ENCODE data around the gene TMEM89. TPM values are rescaled to one million over a fixed set of nuclear protein-coding genes. Genes with fewer than 3 reads are reported as not detected.

The TMEM89 gene
- polyA plus RNA-seq, 3 donors, result 0.21 TPM; not detected in 2

DNA sequence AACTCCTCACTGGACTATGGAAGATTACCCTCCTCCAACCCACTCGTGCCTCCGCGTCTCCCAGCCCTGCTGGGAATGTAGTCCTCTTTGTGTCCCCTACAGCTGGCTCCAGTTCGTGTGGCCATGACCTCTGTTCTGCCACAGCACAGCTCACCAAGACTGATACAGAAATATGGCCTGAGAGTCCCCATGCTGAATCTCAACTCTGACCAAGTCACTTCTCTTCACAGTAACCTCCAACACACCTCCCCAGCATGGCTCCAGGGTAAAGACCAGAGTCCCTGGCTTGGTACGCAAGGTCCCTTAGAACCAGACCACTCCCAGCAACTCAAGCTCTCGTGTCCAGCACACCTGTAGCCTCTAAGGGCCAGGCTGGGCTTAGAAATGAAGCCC lies 24.2 kb downstream of the TMEM89 start:
- DNase-seq, result no peak
- Mint-ChIP-seq H3K4me3 (no peak overlapping the region), H3K27me3 (ENCODE audit: low read depth in 3 of 3) (peaks cover 37 to 40% (median 38%) of the 10 kb centered on the region in 3 donors), H3K9me3 (peaks cover 0 to 6% (median 0%) of the 10 kb centered on the region in 7 donors), H3K4me1 (peaks cover 12% of the 10 kb centered on the region), H3K27ac (peak overlapping the region in 4 of 7 donors; percentile 43 to 77 (median 59)), H3K36me3 (peaks cover 55 to 57% of the 10 kb centered on the region in 2 donors)
- no peak overlapping the region for H3K27ac ChIP-seq (ENCODE audit: low read depth in 1 of 2, low read length in 2 of 2)
- peaks cover 6 to 30% of the 10 kb centered on the region in 2 donors for H3K27me3 ChIP-seq (ENCODE audit: control insufficient read depth in 2 of 2, insufficient read depth in 2 of 2, low read length in 2 of 2)
- intact Hi-C loops (cut with micrococcal nuclease), result no loop called here
- no peaks in the 10 kb centered on the region for H3K79me2 ChIP-seq (ENCODE audit: insufficient read depth, low read length)
- peaks cover 6 to 14% of the 10 kb centered on the region in 2 donors for H3K4me1 ChIP-seq (ENCODE audit: control insufficient read depth in 1 of 2, insufficient read depth in 2 of 2, low read length in 2 of 2)
- TF ChIP-seq, protein P1, sequence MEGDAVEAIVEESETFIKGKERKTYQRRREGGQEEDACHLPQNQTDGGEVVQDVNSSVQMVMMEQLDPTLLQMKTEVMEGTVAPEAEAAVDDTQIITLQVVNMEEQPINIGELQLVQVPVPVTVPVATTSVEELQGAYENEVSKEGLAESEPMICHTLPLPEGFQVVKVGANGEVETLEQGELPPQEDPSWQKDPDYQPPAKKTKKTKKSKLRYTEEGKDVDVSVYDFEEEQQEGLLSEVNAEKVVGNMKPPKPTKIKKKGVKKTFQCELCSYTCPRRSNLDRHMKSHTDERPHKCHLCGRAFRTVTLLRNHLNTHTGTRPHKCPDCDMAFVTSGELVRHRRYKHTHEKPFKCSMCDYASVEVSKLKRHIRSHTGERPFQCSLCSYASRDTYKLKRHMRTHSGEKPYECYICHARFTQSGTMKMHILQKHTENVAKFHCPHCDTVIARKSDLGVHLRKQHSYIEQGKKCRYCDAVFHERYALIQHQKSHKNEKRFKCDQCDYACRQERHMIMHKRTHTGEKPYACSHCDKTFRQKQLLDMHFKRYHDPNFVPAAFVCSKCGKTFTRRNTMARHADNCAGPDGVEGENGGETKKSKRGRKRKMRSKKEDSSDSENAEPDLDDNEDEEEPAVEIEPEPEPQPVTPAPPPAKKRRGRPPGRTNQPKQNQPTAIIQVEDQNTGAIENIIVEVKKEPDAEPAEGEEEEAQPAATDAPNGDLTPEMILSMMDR (IDR thresholded peaks at IDR 0.05), result no peak
- H3K36me3 ChIP-seq (replicated peaks in 1 of 2; ENCODE audit: control insufficient read depth in 1 of 2, insufficient read depth in 2 of 2, low read length in 2 of 2), result peaks cover 47 to 53% of the 10 kb centered on the region in 2 donors
- H3K9me3 ChIP-seq (replicated peaks in 1 of 2; ENCODE audit: control insufficient read depth in 1 of 2, insufficient read depth in 1 of 2, low read length in 2 of 2), result no peaks in the 10 kb centered on the region
- peaks cover 40% of the 10 kb centered on the region for H4K20me1 ChIP-seq (ENCODE audit: insufficient read depth, low read length)
- no peak overlapping the region for H2AFZ ChIP-seq (ENCODE audit: insufficient read depth, low read depth, low read length, poor library complexity, severe bottlenecking)
- no peak overlapping the region for H3K4me2 ChIP-seq (replicated peaks; ENCODE audit: extremely low read depth, low read length, poor library complexity, severe bottlenecking)
- H3K4me3 ChIP-seq (replicated peaks in 1 of 3; ENCODE audit: low read depth in 2 of 3, low read length in 3 of 3), result no peak overlapping the region
- no peak overlapping the region for H3K9ac ChIP-seq (ENCODE audit: insufficient read depth, low read length, poor library complexity, severe bottlenecking)
- 91% methylated on average over 6 of the region's 6 CpGs for WGBS (ENCODE audit: insufficient coverage)

DNA sequence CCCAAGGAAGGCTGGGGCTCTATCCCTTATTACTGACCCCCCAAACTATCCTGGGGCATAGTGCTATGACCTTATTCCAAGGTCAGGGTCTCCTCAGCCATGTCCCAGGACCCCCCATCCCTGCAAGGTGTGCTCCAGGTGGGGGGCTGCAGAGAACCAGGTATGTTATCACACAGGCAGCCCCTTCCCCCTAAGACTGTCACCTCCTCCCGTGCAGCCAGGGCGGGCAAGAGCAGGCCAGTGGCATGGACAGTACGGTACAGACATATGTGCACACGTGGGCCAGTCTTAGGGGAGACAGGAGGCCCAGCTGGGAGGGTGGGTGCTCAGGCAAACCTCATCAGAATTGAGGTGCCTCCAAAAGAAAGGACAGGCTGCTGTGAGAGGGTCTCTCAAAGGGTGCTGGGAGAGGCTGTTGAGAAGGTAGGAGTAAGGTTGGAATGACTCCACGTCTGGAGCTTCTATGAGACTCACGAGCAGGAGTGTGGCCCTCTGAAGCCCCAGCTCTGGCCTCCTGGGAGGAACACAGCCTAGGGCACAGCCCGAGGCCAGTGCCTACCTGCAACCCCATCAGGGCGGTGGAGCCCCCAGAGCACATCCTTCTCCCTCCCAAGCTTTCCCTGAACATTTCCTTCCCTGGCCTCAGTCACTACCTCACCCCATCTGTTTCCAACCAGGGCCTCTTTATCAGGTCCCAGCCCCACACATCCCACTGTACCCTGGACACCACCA lies 24.7 kb downstream of the TMEM89 start:
- Histone ChIP-seq H3K79me2 (ENCODE audit: insufficient read depth, low read length) (no peaks in the 10 kb centered on the region), H3K4me2 (replicated peaks; ENCODE audit: extremely low read depth, low read length, poor library complexity, severe bottlenecking) (no peak overlapping the region), H3K4me1 (ENCODE audit: control insufficient read depth in 1 of 2, insufficient read depth in 2 of 2, low read length in 2 of 2) (peaks cover 6 to 14% of the 10 kb centered on the region in 2 donors), H3K27ac (ENCODE audit: low read depth in 1 of 2, low read length in 2 of 2) (no peak overlapping the region), H3K4me3 (replicated peaks in 1 of 3; ENCODE audit: low read depth in 2 of 3, low read length in 3 of 3) (no peak overlapping the region), H3K27me3 (ENCODE audit: control insufficient read depth in 2 of 2, insufficient read depth in 2 of 2, low read length in 2 of 2) (peaks cover 6 to 30% of the 10 kb centered on the region in 2 donors), H3K9me3 (replicated peaks in 1 of 2; ENCODE audit: control insufficient read depth in 1 of 2, insufficient read depth in 1 of 2, low read length in 2 of 2) (no peaks in the 10 kb centered on the region), H3K9ac (ENCODE audit: insufficient read depth, low read length, poor library complexity, severe bottlenecking) (no peak overlapping the region), H4K20me1 (ENCODE audit: insufficient read depth, low read length) (peaks cover 39% of the 10 kb centered on the region), H3K36me3 (replicated peaks in 1 of 2; ENCODE audit: control insufficient read depth in 1 of 2, insufficient read depth in 2 of 2, low read length in 2 of 2) (peaks cover 44 to 48% of the 10 kb centered on the region in 2 donors), H2AFZ (ENCODE audit: insufficient read depth, low read depth, low read length, poor library complexity, severe bottlenecking) (no peak overlapping the region)
- 82% methylated on average over 4 of the region's 8 CpGs for WGBS (ENCODE audit: insufficient coverage)
- TF ChIP-seq, protein P1 (IDR thresholded peaks at IDR 0.05), result no peak
- peaks cover 0 to 6% (median 0%) of the 10 kb centered on the region in 7 donors for H3K9me3 Mint-ChIP-seq
- DNase-seq, result no peak
- H3K27me3 Mint-ChIP-seq (ENCODE audit: low read depth in 3 of 3), result peaks cover 38 to 40% (median 38%) of the 10 kb centered on the region in 3 donors
- intact Hi-C loops (cut with micrococcal nuclease), result no loop called here
- H3K4me1 Mint-ChIP-seq, result peaks cover 12% of the 10 kb centered on the region
- peaks cover 49 to 52% of the 10 kb centered on the region in 2 donors for H3K36me3 Mint-ChIP-seq
- H3K4me3 Mint-ChIP-seq, result no peak overlapping the region
- peak overlapping the region in 3 of 7 donors; percentile 43 to 59 (median 59) for H3K27ac Mint-ChIP-seq

Data from CD14-positive monocyte (primary cell).